B cell (primary cell): Measurements from ENCODE around the gene TCF12. TPM values are rescaled to one million over a fixed set of nuclear protein-coding genes. Genes with fewer than 3 reads are reported as not detected.

Source experiments
- ATAC-seq: fragments of 200-7000 bp; cut with Tn5 transposase; one replicate; pipeline ENCODE4 v1.10.0; 2021; ENCODE audit warnings: low read depth, mild to moderate bottlenecking, moderate number of reproducible peaks, moderate library complexity
- CTCF ChIA-PET: fragments of 350-600 bp; sonication (Branson Sonifier 250); formaldehyde crosslinking; loops from one replicate; lab custom pipeline; 2021; ENCODE audit warnings: antibody characterized with exemption, inconsistent platforms; lab: Charles Lee
- POLR2A ChIA-PET: fragments of 350-600 bp; sonication (Branson Sonifier 250); formaldehyde crosslinking; loops from one replicate; lab custom pipeline; 2021; ENCODE audit warnings: antibody characterized with exemption; lab: Charles Lee
- DNase-seq: peaks from one replicate; pipeline ENCODE4 v3.0.0; 2013
- H2AFZ ChIP-seq: 2 replicates; pipeline ENCODE4 v1.6.1; 2012; ENCODE audit warnings: mild to moderate bottlenecking, low read depth, low read length; ENCODE audit not compliant: insufficient read depth, poor library complexity, severe bottlenecking
- H3K27ac ChIP-seq, 2 donors: 1 replicate in 1 of 2; 2 replicates in 1 of 2; pipeline ENCODE4 v1.5.1; 2012 to 2013; ENCODE audit warnings: low read length in 2 of 2, mild to moderate bottlenecking in 2 of 2, moderate library complexity in 1 of 2
- H3K27me3 ChIP-seq, 4 experiments: fragments of 200-600 bp in 1 of 4; sonication (generic) in 1 of 4; replicated peaks in 1 of 4; 1 replicate in 2 of 4; 2 replicates in 2 of 4; pipeline versions ENCODE4 v1.6.1 to v1.7.0; 2013 to 2016; ENCODE audit warnings: low read length in 3 of 4, mild to moderate bottlenecking in 2 of 4, mixed read lengths in 1 of 4, moderate library complexity in 1 of 4; ENCODE audit not compliant: insufficient read depth in 4 of 4, control insufficient read depth in 3 of 4; ENCODE audit errors: control extremely low read depth in 1 of 4
- H3K36me3 ChIP-seq, 2 experiments: replicated peaks in 1 of 2; 1 replicate in 1 of 2; 2 replicates in 1 of 2; pipeline versions ENCODE4 v1.6.1 to v1.7.1; 2013; ENCODE audit warnings: low read length in 1 of 2; ENCODE audit not compliant: insufficient read depth in 2 of 2, control insufficient read depth in 1 of 2; ENCODE audit errors: control extremely low read depth in 1 of 2, extremely low read depth in 1 of 2
- H3K4me1 ChIP-seq, 2 donors: fragments of 200-600 bp in 1 of 2; sonication (generic) in 1 of 2; 1 replicate in 1 of 2; 2 replicates in 1 of 2; pipeline versions ENCODE4 v1.5.1 to v1.6.1; 2013 to 2017; ENCODE audit warnings: low read length in 2 of 2; ENCODE audit not compliant: control insufficient read depth in 2 of 2, insufficient read depth in 2 of 2
- H3K4me2 ChIP-seq: replicated peaks from 2 replicates; pipeline ENCODE3; 2012; ENCODE audit warnings: mild to moderate bottlenecking, low read depth, low read length; ENCODE audit not compliant: poor library complexity, severe bottlenecking
- H3K4me3 ChIP-seq, 5 experiments: fragments of 200-600 bp in 1 of 5; sonication (generic) in 1 of 5; 1 replicate in 3 of 5; 2 replicates in 2 of 5; pipeline versions ENCODE4 v1.5.1 to v1.7.0; 2011 to 2016; ENCODE audit warnings: low read length in 4 of 5, mild to moderate bottlenecking in 4 of 5, low read depth in 2 of 5, control low read depth in 1 of 5, moderate library complexity in 1 of 5; ENCODE audit not compliant: insufficient read depth in 1 of 5; ENCODE audit errors: control extremely low read depth in 1 of 5, extremely low read depth in 1 of 5
- H3K79me2 ChIP-seq: fragments of 200-600 bp; sonication (generic); one replicate; pipeline ENCODE4 v1.6.0; 2016; ENCODE audit warnings: low read length; ENCODE audit not compliant: control insufficient read depth, insufficient read depth
- H3K9ac ChIP-seq: fragments of 200-600 bp; sonication (generic); 2 replicates; pipeline ENCODE4 v1.6.1; 2017; ENCODE audit warnings: mild to moderate bottlenecking, low read length, moderate library complexity
- H3K9me3 ChIP-seq, 3 donors: one replicate each; pipeline versions ENCODE4 v1.6.1 to v1.7.1; 2013; ENCODE audit warnings: low read length in 2 of 3; ENCODE audit not compliant: control insufficient read depth in 2 of 3, insufficient read depth in 1 of 3; ENCODE audit errors: control extremely low read depth in 1 of 3
- H4K20me1 ChIP-seq: 2 replicates; pipeline ENCODE4 v1.6.0; 2012; ENCODE audit warnings: mild to moderate bottlenecking, low read length; ENCODE audit not compliant: insufficient read depth, control insufficient read depth, poor library complexity, severe bottlenecking
- H3K27ac Mint-ChIP-seq: one replicate; pipeline ENCODE4 v1.8.0; 2021; ENCODE audit warnings: mixed read lengths
- H3K27me3 Mint-ChIP-seq: one replicate; pipeline ENCODE4 v1.8.0; 2021; ENCODE audit warnings: mixed read lengths
- H3K4me1 Mint-ChIP-seq: one replicate; pipeline ENCODE4 v1.8.0; 2021; ENCODE audit warnings: mixed read lengths
- H3K4me3 Mint-ChIP-seq: one replicate; pipeline ENCODE4 v1.8.0; 2021; ENCODE audit warnings: mixed read lengths
- H3K9me3 Mint-ChIP-seq: one replicate; pipeline ENCODE4 v1.8.0; 2022; ENCODE audit warnings: mixed read lengths; ENCODE audit not compliant: insufficient read depth
- EZH2 ChIP-seq: IDR thresholded peaks from 2 replicates; pipeline ENCODE4 v1.6.1; 2012; ENCODE audit warnings: borderline replicate concordance, low read depth, mild to moderate bottlenecking, moderate library complexity, low read length; ENCODE audit not compliant: insufficient read depth, poor library complexity, severe bottlenecking
- WGBS: methylation state at CpG from one replicate; pipeline ENCODE4 v1.1.5; 2013; ENCODE audit warnings: missing lambda C conversion rate; ENCODE audit not compliant: insufficient coverage; 5-methylcytosine and 5-hydroxymethylcytosine counted together
- intact Hi-C: fragments of 100-400 bp; cut with micrococcal nuclease; formaldehyde crosslinking; loops from one replicate; pipeline ENCODE4 v1.10.0; 2022
- polyA plus RNA-seq: library from polyadenylated mRNA; depleted of rRNA; stranded (reverse); fragments of >200 nt; gene quantifications from 2 replicates; pipeline ENCODE4 v1.2.3, GENCODE V29; 2012
- total RNA-seq, 2 donors: library from RNA; stranded (reverse); fragments of 120-200 nt in 1 of 2; gene quantifications; 1 replicate in 1 of 2; 2 replicates in 1 of 2; pipeline versions ENCODE4 v1.2.3 to v1.2.4, GENCODE V29; 2013 to 2022
- TF ChIP-seq, protein P1 (sequence below): fragments of 200-600 bp; IDR thresholded peaks from one replicate; pipeline ENCODE4 v1.8.0; 2022; ENCODE audit warnings: antibody characterized with exemption, mild to moderate bottlenecking

The TCF12 gene
- total and polyA plus RNA-seq, 2 donors (not counting 1 experiment from before 2014, with no cell fraction given): 27.1 to 131 TPM

GRCh38 chr15:57028176-57028575, 109.7 kb downstream of the TCF12 start:
- H3K9me3 Mint-ChIP-seq: peaks cover 3% of the 10 kb centered on the region
- no peak for TF ChIP-seq EZH2
- TF ChIP-seq, protein P1, sequence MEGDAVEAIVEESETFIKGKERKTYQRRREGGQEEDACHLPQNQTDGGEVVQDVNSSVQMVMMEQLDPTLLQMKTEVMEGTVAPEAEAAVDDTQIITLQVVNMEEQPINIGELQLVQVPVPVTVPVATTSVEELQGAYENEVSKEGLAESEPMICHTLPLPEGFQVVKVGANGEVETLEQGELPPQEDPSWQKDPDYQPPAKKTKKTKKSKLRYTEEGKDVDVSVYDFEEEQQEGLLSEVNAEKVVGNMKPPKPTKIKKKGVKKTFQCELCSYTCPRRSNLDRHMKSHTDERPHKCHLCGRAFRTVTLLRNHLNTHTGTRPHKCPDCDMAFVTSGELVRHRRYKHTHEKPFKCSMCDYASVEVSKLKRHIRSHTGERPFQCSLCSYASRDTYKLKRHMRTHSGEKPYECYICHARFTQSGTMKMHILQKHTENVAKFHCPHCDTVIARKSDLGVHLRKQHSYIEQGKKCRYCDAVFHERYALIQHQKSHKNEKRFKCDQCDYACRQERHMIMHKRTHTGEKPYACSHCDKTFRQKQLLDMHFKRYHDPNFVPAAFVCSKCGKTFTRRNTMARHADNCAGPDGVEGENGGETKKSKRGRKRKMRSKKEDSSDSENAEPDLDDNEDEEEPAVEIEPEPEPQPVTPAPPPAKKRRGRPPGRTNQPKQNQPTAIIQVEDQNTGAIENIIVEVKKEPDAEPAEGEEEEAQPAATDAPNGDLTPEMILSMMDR: no peak
- H3K4me1 ChIP-seq: peaks cover 7 to 10% of the 10 kb centered on the region in 2 donors
- H3K36me3 ChIP-seq: no peaks in the 10 kb centered on the region
- peaks cover 30% of the 10 kb centered on the region for H4K20me1 ChIP-seq
- ChIA-PET POLR2A (no interaction called here), CTCF (no interaction called here)
- no CpG with 5 or more reads among the region's 7 CpGs for WGBS
- intact Hi-C loops: no loop called here
- H3K9ac ChIP-seq: no peak overlapping the region
- no peak overlapping the region for H3K27ac ChIP-seq
- no peaks in the 10 kb centered on the region for H3K27me3 Mint-ChIP-seq
- H3K27ac Mint-ChIP-seq: no peak overlapping the region
- ATAC-seq (no peak), DNase-seq (no peak)
- no peaks in the 10 kb centered on the region for H3K9me3 ChIP-seq
- H3K4me3 ChIP-seq: no peak overlapping the region
- H3K4me3 Mint-ChIP-seq: no peak overlapping the region
- H3K4me1 Mint-ChIP-seq: peaks cover 38% of the 10 kb centered on the region
- peaks cover 50% of the 10 kb centered on the region for H3K79me2 ChIP-seq
- H3K4me2 ChIP-seq: no peak overlapping the region
- no peak overlapping the region for H2AFZ ChIP-seq
- no peaks in the 10 kb centered on the region for H3K27me3 ChIP-seq

GRCh38 chr15:57030011-57030410, 111.6 kb downstream of the TCF12 start:
- H3K27ac ChIP-seq: no peak overlapping the region
- peaks cover 19% of the 10 kb centered on the region for H4K20me1 ChIP-seq
- ATAC-seq (no peak), DNase-seq (no peak)
- Mint-ChIP-seq H3K4me3 (no peak overlapping the region), H3K4me1 (peaks cover 31% of the 10 kb centered on the region), H3K27me3 (no peaks in the 10 kb centered on the region), H3K9me3 (peaks cover 3% of the 10 kb centered on the region), H3K27ac (no peak overlapping the region)
- no peak overlapping the region for H3K4me3 ChIP-seq
- no peaks in the 10 kb centered on the region for H3K9me3 ChIP-seq
- no peaks in the 10 kb centered on the region for H3K36me3 ChIP-seq
- peaks cover 7 to 10% of the 10 kb centered on the region in 2 donors for H3K4me1 ChIP-seq
- no peaks in the 10 kb centered on the region for H3K27me3 ChIP-seq
- no peak overlapping the region for H2AFZ ChIP-seq
- H3K79me2 ChIP-seq: peaks cover 54% of the 10 kb centered on the region
- no peak overlapping the region for H3K9ac ChIP-seq
- no peak overlapping the region for H3K4me2 ChIP-seq
- POLR2A ChIA-PET: no interaction called here
- CTCF ChIA-PET: no interaction called here
- WGBS: 100% methylated on average over 2 of the region's 3 CpGs
- intact Hi-C loops: no loop called here
- TF ChIP-seq, protein P1: no peak
- no peak for TF ChIP-seq EZH2
